H1 (cell line): ENCODE data around the gene TNPO2. TPM values are rescaled to one million over a fixed set of nuclear protein-coding genes. Genes with fewer than 3 reads are reported as not detected.

ENCODE experiments used
- CTCF ChIA-PET: fragments of 300-600 bp; sonication (Branson Sonifier 250); formaldehyde crosslinking; loops from one replicate; lab custom pipeline; 2021; ENCODE audit not compliant: partially characterized antibody; lab: Charles Lee
- POLR2A ChIA-PET: fragments of 300-600 bp; sonication (Branson Sonifier 250); formaldehyde crosslinking; loops from one replicate; lab custom pipeline; 2021; ENCODE audit warnings: inconsistent platforms; ENCODE audit not compliant: partially characterized antibody; lab: Charles Lee
- DNase-seq, 2 experiments: peaks; one replicate each; pipeline versions ENCODE4 v3.0.0 to v3.0.0-alpha.2; 2010 to 2022; ENCODE audit warnings: low spot score in 2 of 2, low read depth in 1 of 2, mixed read lengths in 1 of 2
- FAIRE-seq: peaks from 2 replicates; lab custom pipeline; 2011; peaks lifted over from hg19 to GRCh38; lab: Jason Lieb, UNC
- H2AFZ ChIP-seq: 2 replicates; pipeline ENCODE4 v1.8.1; 2012; ENCODE audit warnings: low read length, inconsistent platforms
- H2AK5ac ChIP-seq: 2 replicates; pipeline ENCODE4 v1.6.1; 2013; ENCODE audit warnings: low read depth, low read length
- H2BK120ac ChIP-seq: replicated peaks from 2 replicates; pipeline ENCODE3; 2013; ENCODE audit warnings: low read depth, low read length, inconsistent platforms
- H2BK12ac ChIP-seq: 2 replicates; pipeline ENCODE4 v1.6.1; 2013; ENCODE audit warnings: low read depth, low read length
- H2BK15ac ChIP-seq: 2 replicates; pipeline ENCODE4 v1.6.1; 2013; ENCODE audit warnings: low read length
- H2BK20ac ChIP-seq: 2 replicates; pipeline ENCODE4 v1.6.1; 2013; ENCODE audit warnings: low read length
- H2BK5ac ChIP-seq: 2 replicates; pipeline ENCODE4 v1.6.1; 2013; ENCODE audit warnings: low read depth, low read length
- H3K14ac ChIP-seq: 2 replicates; pipeline ENCODE4 v1.6.1; 2013; ENCODE audit warnings: inconsistent platforms; ENCODE audit not compliant: insufficient read length
- H3K18ac ChIP-seq: 2 replicates; pipeline ENCODE4 v1.6.1; 2013; ENCODE audit warnings: low read length; ENCODE audit errors: extremely low read depth
- H3K23ac ChIP-seq: 2 replicates; pipeline ENCODE4 v1.6.1; 2013; ENCODE audit warnings: inconsistent platforms; ENCODE audit not compliant: insufficient read length
- H3K23me2 ChIP-seq: 2 replicates; pipeline ENCODE4 v1.6.1; 2013; ENCODE audit warnings: low read depth, low read length
- H3K27ac ChIP-seq: 2 replicates; pipeline ENCODE4 v1.6.1; 2011; ENCODE audit warnings: low read depth, low read length, inconsistent platforms
- H3K27me3 ChIP-seq, 4 experiments: replicated peaks in 1 of 4; 1 replicate in 1 of 4; 2 replicates in 3 of 4; pipeline versions ENCODE4 v1.6.1 to v1.8.1; 2011 to 2013; ENCODE audit warnings: low read length in 3 of 4, mild to moderate bottlenecking in 3 of 4, inconsistent platforms in 2 of 4, mixed read lengths in 2 of 4, moderate library complexity in 1 of 4; ENCODE audit not compliant: control insufficient read depth in 3 of 4, insufficient read depth in 3 of 4; ENCODE audit errors: extremely low read depth in 1 of 4
- H3K36me3 ChIP-seq, 4 experiments: 2 replicates each; pipeline versions ENCODE4 v1.6.1 to v1.8.1; 2011 to 2013; ENCODE audit warnings: mild to moderate bottlenecking in 4 of 4, low read length in 3 of 4, moderate library complexity in 2 of 4, control low read depth in 1 of 4, inconsistent platforms in 1 of 4; ENCODE audit not compliant: insufficient read depth in 4 of 4, control insufficient read depth in 2 of 4
- H3K4ac ChIP-seq: replicated peaks from 2 replicates; pipeline ENCODE3; 2013; ENCODE audit warnings: low read length, low read depth, mixed read lengths, inconsistent platforms; ENCODE audit not compliant: insufficient read length
- H3K4me1 ChIP-seq, 4 experiments: replicated peaks in 1 of 4; 1 replicate in 1 of 4; 2 replicates in 3 of 4; pipeline versions ENCODE4 v1.6.1 to v1.8.1; 2011 to 2013; ENCODE audit warnings: low read length in 3 of 4, inconsistent platforms in 2 of 4, mixed read lengths in 1 of 4; ENCODE audit not compliant: insufficient read depth in 4 of 4, control insufficient read depth in 3 of 4
- H3K4me2 ChIP-seq, 2 experiments: 2 replicates each; pipeline versions ENCODE4 v1.6.1 to v1.8.1; 2011 to 2013; ENCODE audit warnings: low read depth in 2 of 2, low read length in 2 of 2, control low read depth in 1 of 2, inconsistent platforms in 1 of 2, mild to moderate bottlenecking in 1 of 2; ENCODE audit not compliant: insufficient read depth in 1 of 2
- H3K4me3 ChIP-seq, 4 experiments: fragments of 200-600, 300-600 bp in 1 of 4; sonication (generic), shearing (Covaris generic), sonication (Bioruptor Twin) in 1 of 4; 2 replicates each; pipeline versions ENCODE4 v1.5.1 to v1.8.1; 2011 to 2016; ENCODE audit warnings: low read length in 4 of 4, low read depth in 3 of 4, control low read depth in 2 of 4, inconsistent platforms in 2 of 4, mild to moderate bottlenecking in 2 of 4, mixed read lengths in 1 of 4, moderate library complexity in 1 of 4; ENCODE audit not compliant: insufficient read depth in 2 of 4; ENCODE audit errors: extremely low read depth in 1 of 4
- H3K56ac ChIP-seq: replicated peaks from 2 replicates; pipeline ENCODE3; 2013; ENCODE audit warnings: low read depth, mild to moderate bottlenecking, mixed read lengths, low read length, inconsistent platforms; ENCODE audit not compliant: insufficient read length
- H3K79me1 ChIP-seq: 2 replicates; pipeline ENCODE4 v1.6.1; 2013; ENCODE audit warnings: low read depth, low read length, control low read depth
- H3K79me2 ChIP-seq, 2 experiments: 2 replicates each; pipeline versions ENCODE4 v1.6.1 to v1.8.1; 2012 to 2013; ENCODE audit warnings: low read length in 2 of 2, mild to moderate bottlenecking in 2 of 2, inconsistent platforms in 1 of 2; ENCODE audit not compliant: insufficient read depth in 2 of 2, control insufficient read depth in 1 of 2
- H3K9ac ChIP-seq, 4 experiments: replicated peaks in 1 of 4; 1 replicate in 1 of 4; 2 replicates in 3 of 4; pipeline versions ENCODE4 v1.6.1 to v1.8.1; 2011 to 2013; ENCODE audit warnings: low read depth in 3 of 4, low read length in 3 of 4, control low read depth in 2 of 4, mild to moderate bottlenecking in 2 of 4, moderate library complexity in 2 of 4, inconsistent platforms in 1 of 4; ENCODE audit errors: extremely low read depth in 1 of 4
- H3K9me3 ChIP-seq, 2 experiments: 2 replicates each; pipeline versions ENCODE4 v1.6.1 to v1.8.1; 2012 to 2013; ENCODE audit warnings: mild to moderate bottlenecking in 2 of 2, moderate library complexity in 2 of 2, control low read depth in 1 of 2, inconsistent platforms in 1 of 2, low read depth in 1 of 2, low read length in 1 of 2, mixed read lengths in 1 of 2; ENCODE audit not compliant: insufficient read depth in 2 of 2
- H4K20me1 ChIP-seq, 2 experiments: replicated peaks in 1 of 2; 2 replicates each; pipeline versions ENCODE3 to v1.8.1; 2011 to 2013; ENCODE audit warnings: inconsistent platforms in 2 of 2, low read length in 2 of 2, mild to moderate bottlenecking in 1 of 2; ENCODE audit not compliant: insufficient read depth in 2 of 2, control insufficient read depth in 1 of 2
- H4K5ac ChIP-seq: 2 replicates; pipeline ENCODE4 v1.6.1; 2013; ENCODE audit warnings: low read length, low read depth, mixed read lengths, inconsistent platforms; ENCODE audit not compliant: insufficient read length
- H4K8ac ChIP-seq: 2 replicates; pipeline ENCODE4 v1.8.0; 2013; ENCODE audit warnings: mild to moderate bottlenecking, moderate library complexity, low read length, inconsistent platforms; ENCODE audit not compliant: insufficient read depth; ENCODE audit errors: extremely low read depth
- H4K91ac ChIP-seq: replicated peaks from 2 replicates; pipeline ENCODE3; 2013; ENCODE audit warnings: low read length, mixed read lengths, inconsistent platforms; ENCODE audit not compliant: insufficient read length
- POLR2A ChIP-seq, 2 experiments: IDR thresholded peaks; 1 replicate in 1 of 2; 2 replicates in 1 of 2; pipeline ENCODE4 v1.6.1; 2011; ENCODE audit warnings: low read depth in 2 of 2, low read length in 2 of 2, mild to moderate bottlenecking in 2 of 2; ENCODE audit errors: control extremely low read depth in 1 of 2
- SIRT6 ChIP-seq: IDR thresholded peaks from one replicate; pipeline ENCODE4 v1.7.1; 2012; ENCODE audit warnings: low read length, inconsistent platforms
- SUZ12 ChIP-seq: fragments of 200-600 bp; sonication (generic); IDR thresholded peaks from 2 replicates; pipeline ENCODE4 v1.6.1; 2012; ENCODE audit warnings: mild to moderate bottlenecking, inconsistent platforms, low read length, moderate library complexity, mixed read lengths
- TAF7 ChIP-seq: optimal IDR thresholded peaks from 2 replicates; pipeline ENCODE3; 2011; ENCODE audit warnings: low read depth, mild to moderate bottlenecking, inconsistent platforms, low read length, moderate library complexity, borderline replicate concordance
- WGBS, 2 experiments: shearing (Covaris generic) in 1 of 2; methylation state at CpG; one replicate each; pipeline versions ENCODE4 v1.1.6 to v1.1.7; 2013 to 2015; ENCODE audit warnings: low lambda C conversion rate in 2 of 2, mixed read lengths in 2 of 2, inconsistent platforms in 1 of 2, low coverage in 1 of 2, missing lambda C conversion rate in 1 of 2; ENCODE audit not compliant: insufficient replicate concordance in 2 of 2, insufficient coverage in 1 of 2, insufficient read length in 1 of 2; ENCODE audit errors: extremely low coverage in 1 of 2, missing lambda C conversion rate in 1 of 2; 5-methylcytosine and 5-hydroxymethylcytosine counted together
- polyA plus RNA-seq, 7 experiments: library from polyadenylated mRNA; depleted of rRNA in 3 of 7; stranded (reverse) in 5 of 7; unstranded in 2 of 7; fragments of >200 nt in 5 of 7; fragments of 200-250 nt in 2 of 7; gene quantifications; 1 replicate in 5 of 7; 2 replicates in 1 of 7; 4 replicates in 1 of 7; pipeline versions ENCODE4 v1.2.1 to v1.2.3, GENCODE V29; 2011 to 2013; ENCODE audit warnings: missing spikeins in 2 of 7, mixed read lengths in 2 of 7
- total RNA-seq: library from RNA; stranded (reverse); fragmentation: NEBNext Ultra II Directional; extraction: Animal tissue kit (Norgen Biotek cat#: 25700); gene quantifications from 2 replicates; pipeline ENCODE4 v1.2.1, GENCODE V29; 2021

TNPO2 gene
- total and polyA plus RNA-seq, 2 of the 8 experiments (the other 6 are each of a cell fraction or from before 2014, with no cell fraction given) = 112 to 121 TPM

DNA sequence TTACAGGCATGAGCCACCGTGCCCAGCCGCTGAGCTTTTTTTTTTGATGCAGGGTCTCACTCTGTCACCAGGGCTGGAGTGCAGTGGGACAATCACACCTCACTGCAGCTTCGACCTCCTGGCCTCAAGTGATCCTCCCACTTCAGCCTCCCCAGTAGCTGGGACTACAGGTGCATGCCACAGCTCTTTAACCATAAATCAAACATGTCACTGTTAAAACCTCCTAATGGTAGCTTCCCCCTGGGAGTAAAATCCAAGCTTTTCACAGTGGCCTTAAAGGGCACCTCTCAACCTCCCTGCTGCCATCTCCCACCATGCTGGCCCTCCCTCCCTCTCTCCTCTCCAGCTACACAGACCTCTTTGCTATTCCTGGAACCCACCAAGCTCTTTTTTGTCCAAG lies 37.9 kb downstream of the TNPO2 start:
- Histone ChIP-seq H3K9ac (no peak overlapping the region), H3K79me1 (no peaks in the 10 kb centered on the region), H3K79me2 (no peaks in the 10 kb centered on the region), H3K27me3 (no peaks in the 10 kb centered on the region), H2BK20ac (no peak overlapping the region), H2AK5ac (no peak overlapping the region), H3K4ac (no peak overlapping the region), H4K20me1 (peaks cover 0 to 4% of the 10 kb centered on the region in 2 experiments), H3K27ac (no peak overlapping the region), H3K4me3 (no peak overlapping the region), H3K18ac (no peak overlapping the region), H3K9me3 (no peaks in the 10 kb centered on the region), H2BK12ac (no peak overlapping the region), H4K91ac (no peak overlapping the region), H2BK5ac (no peak overlapping the region), H2BK120ac (no peak overlapping the region), H3K23me2 (no peaks in the 10 kb centered on the region), H3K56ac (no peak overlapping the region), H3K23ac (no peak overlapping the region), H3K14ac (no peak overlapping the region), H4K5ac (no peak overlapping the region), H4K8ac (no peak overlapping the region), H3K4me1 (peaks cover 0 to 3% (median 0%) of the 10 kb centered on the region in 4 experiments; a peak in 1 of 7 replicates), H3K36me3 (no peaks in the 10 kb centered on the region), H2AFZ (no peak overlapping the region), H3K4me2 (no peak overlapping the region), H2BK15ac (no peak overlapping the region)
- POLR2A ChIA-PET = interaction anchor here (0.8 to 4.1 kb wide), 10 partner anchors 8 to 107 kb away, joined by 3 to 30 read pairs (median 4); partner anchors contain the start of genes FBXW9 and GET3
- CTCF ChIA-PET = interaction anchor here (0.8 to 3.2 kb wide), 7 partner anchors 9 to 75 kb away, joined by 3 to 20 read pairs (median 4); no protein-coding TSS in a partner anchor
- no peak for FAIRE-seq
- WGBS, 2 experiments = 85% methylated on average over 3 of the region's 3 CpGs; no CpG with 5 or more reads in 1 of the 2 experiments
- TF ChIP-seq TAF7 (no peak), SUZ12 (no peak), SIRT6 (no peak), POLR2A (IDR thresholded peaks at IDR 0.05; ENCODE audit: control extremely low read depth in 1 of 2, low read depth in 2 of 2, low read length in 2 of 2) (no peak)
- no peak for DNase-seq
